Endothelial cell of coronary artery (primary cell): ENCODE measurements around the gene SLCO1B1. TPM values are rescaled to one million over a fixed set of nuclear protein-coding genes. Genes with fewer than 3 reads are reported as not detected.

Experiments
- total RNA-seq: library from RNA; depleted of rRNA; stranded (reverse); fragments of >200 nt; gene quantifications from 2 replicates; pipeline ENCODE4 v1.2.3, GENCODE V29; 2014

The SLCO1B1 gene, protein sequence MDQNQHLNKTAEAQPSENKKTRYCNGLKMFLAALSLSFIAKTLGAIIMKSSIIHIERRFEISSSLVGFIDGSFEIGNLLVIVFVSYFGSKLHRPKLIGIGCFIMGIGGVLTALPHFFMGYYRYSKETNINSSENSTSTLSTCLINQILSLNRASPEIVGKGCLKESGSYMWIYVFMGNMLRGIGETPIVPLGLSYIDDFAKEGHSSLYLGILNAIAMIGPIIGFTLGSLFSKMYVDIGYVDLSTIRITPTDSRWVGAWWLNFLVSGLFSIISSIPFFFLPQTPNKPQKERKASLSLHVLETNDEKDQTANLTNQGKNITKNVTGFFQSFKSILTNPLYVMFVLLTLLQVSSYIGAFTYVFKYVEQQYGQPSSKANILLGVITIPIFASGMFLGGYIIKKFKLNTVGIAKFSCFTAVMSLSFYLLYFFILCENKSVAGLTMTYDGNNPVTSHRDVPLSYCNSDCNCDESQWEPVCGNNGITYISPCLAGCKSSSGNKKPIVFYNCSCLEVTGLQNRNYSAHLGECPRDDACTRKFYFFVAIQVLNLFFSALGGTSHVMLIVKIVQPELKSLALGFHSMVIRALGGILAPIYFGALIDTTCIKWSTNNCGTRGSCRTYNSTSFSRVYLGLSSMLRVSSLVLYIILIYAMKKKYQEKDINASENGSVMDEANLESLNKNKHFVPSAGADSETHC
- not detected in 2 replicates for total RNA-seq

DNA sequence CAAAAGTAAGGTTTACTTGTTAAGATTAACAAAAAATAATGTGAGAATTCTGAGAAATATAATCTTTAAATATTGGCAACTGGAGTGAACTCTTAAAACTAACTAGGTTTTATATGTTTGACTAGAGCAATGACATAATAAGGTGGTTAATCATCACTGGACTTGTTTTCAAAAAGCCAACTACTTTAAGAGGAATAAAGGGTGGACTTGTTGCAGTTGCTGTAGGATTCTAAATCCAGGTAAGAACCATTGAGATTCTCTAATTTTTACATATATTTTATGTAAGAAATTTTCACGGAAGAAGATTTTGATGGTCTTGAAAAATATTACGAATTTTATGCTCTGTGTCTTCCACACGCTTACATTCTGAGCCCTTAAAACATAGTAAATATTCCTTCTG is at the start of gene SLCO1B1:
Gene SLCO1B1, plus strand, starts transcription at position 197 of the 400 bp plus-strand sequence. CDS start 10,381 bp downstream, outside the sequence.

Other genes starting within 250 kb of the SLCO1B1 start
- gene SLCO1A2, start 203.7 kb downstream of the SLCO1B1 start, total RNA-seq = not detected in 2 replicates
- not detected in 2 replicates for gene IAPP, start 241.7 kb downstream of the SLCO1B1 start, total RNA-seq